Sigmoid colon (tissue), 7 donors: ENCODE results near the gene RCOR1. TPM values are rescaled to one million over a fixed set of nuclear protein-coding genes. Genes with fewer than 3 reads are reported as not detected.

Source experiments
- DNase-seq: peaks from one replicate; pipeline ENCODE4 v3.0.0-alpha.2; 2019
- H3K27ac ChIP-seq, 4 donors: fragments of 200-600 bp; sonication (generic); one replicate each; pipeline ENCODE4 v1.5.1; 2016 to 2019; ENCODE audit warnings: mild to moderate bottlenecking in 1 of 4
- H3K27me3 ChIP-seq, 3 donors: fragments of 200-600 bp; sonication (generic); one replicate each; pipeline ENCODE4 v1.5.1; 2019; ENCODE audit warnings: mild to moderate bottlenecking in 1 of 3
- H3K36me3 ChIP-seq, 4 donors: fragments of 200-600 bp; sonication (generic); one replicate each; pipeline ENCODE4 v1.5.1; 2016 to 2019
- H3K4me1 ChIP-seq, 4 donors: fragments of 200-600 bp; sonication (generic); one replicate each; pipeline ENCODE4 v1.5.1; 2017 to 2019
- H3K4me3 ChIP-seq, 4 donors: fragments of 200-600 bp; sonication (generic); one replicate each; pipeline ENCODE4 v1.5.1; 2017 to 2019; ENCODE audit warnings: mild to moderate bottlenecking in 2 of 4, moderate library complexity in 1 of 4
- H3K9me3 ChIP-seq, 4 donors: fragments of 200-600 bp in 3 of 4; sonication (generic) in 3 of 4; one replicate each; pipeline versions ENCODE4 v1.5.1 to v1.6.1; 2013 to 2019
- EP300 ChIP-seq, 4 donors: sonication (generic); formaldehyde crosslinking; IDR thresholded peaks; one replicate each; pipeline ENCODE4 v1.6.1; 2017; ENCODE audit warnings: antibody characterized with exemption in 4 of 4
- POLR2A ChIP-seq, 2 donors: fragments of 450-650 bp; IDR thresholded peaks; one replicate each; pipeline ENCODE4 v1.6.1; 2016; ENCODE audit warnings: antibody characterized with exemption in 2 of 2, mild to moderate bottlenecking in 2 of 2, moderate library complexity in 2 of 2
- POLR2AphosphoS5 ChIP-seq, 4 donors: sonication (generic); formaldehyde crosslinking; IDR thresholded peaks; one replicate each; pipeline ENCODE4 v1.6.1; 2017; ENCODE audit warnings: antibody characterized with exemption in 4 of 4
- WGBS, 2 donors: extraction: QIAGEN DNeasy Blood & Tissue Kit; methylation state at CpG; one replicate each; pipeline ENCODE4 v1.1.7; 2013; 5-methylcytosine and 5-hydroxymethylcytosine counted together
- intact Hi-C: fragments of 100-400 bp; cut with DNase I; formaldehyde crosslinking; loops from one replicate; pipeline ENCODE4 v1.15.1; 2023
- polyA plus RNA-seq, 3 donors: library from polyadenylated mRNA; stranded (reverse); fragments of 200-250 nt; gene quantifications; one replicate each; pipeline ENCODE4 v1.2.3, GENCODE V29; 2013
- total RNA-seq, 4 donors: library from RNA; depleted of rRNA; stranded (reverse); fragments of >200 nt; gene quantifications; one replicate each; pipeline ENCODE4 v1.1.0, GENCODE V29; 2016
- TF ChIP-seq, protein P1 (sequence below), 4 experiments: fragments of 450-650 bp in 3 of 4; fragments of 200-600 bp in 1 of 4; IDR thresholded peaks; one replicate each; pipeline ENCODE4 v1.5.1; 2016 to 2019; ENCODE audit warnings: antibody characterized with exemption in 4 of 4, mild to moderate bottlenecking in 3 of 4, moderate library complexity in 2 of 4
- donor health status: healthy with polysubstance abuse.
- donor health status: Bipolar disorder and iron deficiency.
- donor health status: healthy.

RCOR1 gene
- total and polyA plus RNA-seq, 7 donors: 7.2 to 12.5 (median 11.8) TPM

DNA sequence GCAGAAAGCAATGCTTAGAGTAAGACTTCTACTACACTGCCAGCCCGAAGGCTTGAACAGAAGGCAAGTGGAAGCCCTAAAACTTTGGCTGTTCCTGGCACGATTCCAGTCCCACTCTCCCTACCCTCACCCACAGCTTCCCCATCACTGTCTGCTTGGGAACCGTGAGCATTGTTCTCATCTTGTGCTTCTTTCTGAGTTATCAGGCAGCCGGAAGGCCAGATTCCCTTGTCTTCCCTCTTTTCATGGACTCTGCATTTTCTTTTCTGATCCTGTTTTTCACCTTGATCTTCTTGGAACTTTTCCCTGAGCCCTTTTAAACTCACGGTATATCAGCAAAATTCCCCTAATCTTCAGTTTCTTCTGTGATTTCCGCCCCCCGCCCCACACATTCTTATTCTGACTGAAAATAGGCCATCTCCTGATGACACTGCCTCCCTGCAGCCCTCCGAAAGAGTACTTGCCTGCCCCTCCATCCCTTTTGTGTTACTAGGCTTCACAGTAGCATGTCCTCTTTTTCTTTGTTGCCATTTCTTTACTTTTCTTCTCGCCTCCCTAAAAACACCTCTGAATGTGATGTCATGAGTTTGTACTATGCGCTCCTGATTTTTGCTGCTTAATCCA is 29.9 kb downstream of the RCOR1 start:
- H3K27me3 ChIP-seq: no peaks in the 10 kb centered on the region
- intact Hi-C loops: no loop called here
- H3K4me3 ChIP-seq: no peak overlapping the region
- H3K36me3 ChIP-seq: no peaks in the 10 kb centered on the region
- WGBS, 2 donors: 64 to 75% methylated on average over 10 of the region's 10 CpGs
- DNase-seq: no peak
- peaks cover 0 to 14% (median 6%) of the 10 kb centered on the region in 4 donors for H3K4me1 ChIP-seq
- H3K9me3 ChIP-seq: no peaks in the 10 kb centered on the region
- H3K27ac ChIP-seq: no peak overlapping the region
- TF ChIP-seq POLR2AphosphoS5 (IDR thresholded peaks at IDR 0.05): no peak
- no peak for TF ChIP-seq EP300 (IDR thresholded peaks at IDR 0.05)
- no peak for TF ChIP-seq POLR2A (IDR thresholded peaks at IDR 0.05)
- TF ChIP-seq, protein P1, sequence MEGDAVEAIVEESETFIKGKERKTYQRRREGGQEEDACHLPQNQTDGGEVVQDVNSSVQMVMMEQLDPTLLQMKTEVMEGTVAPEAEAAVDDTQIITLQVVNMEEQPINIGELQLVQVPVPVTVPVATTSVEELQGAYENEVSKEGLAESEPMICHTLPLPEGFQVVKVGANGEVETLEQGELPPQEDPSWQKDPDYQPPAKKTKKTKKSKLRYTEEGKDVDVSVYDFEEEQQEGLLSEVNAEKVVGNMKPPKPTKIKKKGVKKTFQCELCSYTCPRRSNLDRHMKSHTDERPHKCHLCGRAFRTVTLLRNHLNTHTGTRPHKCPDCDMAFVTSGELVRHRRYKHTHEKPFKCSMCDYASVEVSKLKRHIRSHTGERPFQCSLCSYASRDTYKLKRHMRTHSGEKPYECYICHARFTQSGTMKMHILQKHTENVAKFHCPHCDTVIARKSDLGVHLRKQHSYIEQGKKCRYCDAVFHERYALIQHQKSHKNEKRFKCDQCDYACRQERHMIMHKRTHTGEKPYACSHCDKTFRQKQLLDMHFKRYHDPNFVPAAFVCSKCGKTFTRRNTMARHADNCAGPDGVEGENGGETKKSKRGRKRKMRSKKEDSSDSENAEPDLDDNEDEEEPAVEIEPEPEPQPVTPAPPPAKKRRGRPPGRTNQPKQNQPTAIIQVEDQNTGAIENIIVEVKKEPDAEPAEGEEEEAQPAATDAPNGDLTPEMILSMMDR (IDR thresholded peaks at IDR 0.05): no peak

DNA sequence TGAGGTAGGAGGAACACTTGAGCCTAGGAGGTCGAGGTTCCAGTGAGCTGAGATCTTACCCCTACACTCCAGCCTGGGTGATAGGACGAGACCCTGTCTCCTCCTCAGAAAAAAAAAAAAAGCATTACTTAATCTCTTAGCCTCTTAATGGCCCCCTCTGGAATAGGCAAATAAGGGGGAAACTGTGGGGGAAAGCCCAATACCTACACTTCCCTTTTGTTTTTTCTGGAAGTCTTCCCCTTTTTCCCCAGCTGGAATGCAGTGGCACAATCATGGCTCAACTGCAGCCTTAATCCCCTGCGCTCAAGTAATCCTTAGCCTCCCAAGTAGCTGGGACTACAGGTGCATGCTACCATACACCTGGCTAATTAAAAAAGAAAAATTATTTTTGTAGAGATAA is 32.2 kb downstream of the RCOR1 start:
- H3K4me3 ChIP-seq: no peak overlapping the region
- 95 to 96% methylated on average over 3 of the region's 3 CpGs for WGBS, 2 donors
- no peak overlapping the region for H3K27ac ChIP-seq
- H3K9me3 ChIP-seq: no peaks in the 10 kb centered on the region
- no peaks in the 10 kb centered on the region for H3K27me3 ChIP-seq
- DNase-seq: no peak
- no peaks in the 10 kb centered on the region for H3K36me3 ChIP-seq
- peaks cover 0 to 20% (median 15%) of the 10 kb centered on the region in 4 donors for H3K4me1 ChIP-seq
- no peak for TF ChIP-seq EP300 (IDR thresholded peaks at IDR 0.05)
- no peak for TF ChIP-seq POLR2AphosphoS5 (IDR thresholded peaks at IDR 0.05)
- TF ChIP-seq, protein P1 (IDR thresholded peaks at IDR 0.05): no peak
- TF ChIP-seq POLR2A (IDR thresholded peaks at IDR 0.05): no peak
- intact Hi-C loops: no loop called here

DNA sequence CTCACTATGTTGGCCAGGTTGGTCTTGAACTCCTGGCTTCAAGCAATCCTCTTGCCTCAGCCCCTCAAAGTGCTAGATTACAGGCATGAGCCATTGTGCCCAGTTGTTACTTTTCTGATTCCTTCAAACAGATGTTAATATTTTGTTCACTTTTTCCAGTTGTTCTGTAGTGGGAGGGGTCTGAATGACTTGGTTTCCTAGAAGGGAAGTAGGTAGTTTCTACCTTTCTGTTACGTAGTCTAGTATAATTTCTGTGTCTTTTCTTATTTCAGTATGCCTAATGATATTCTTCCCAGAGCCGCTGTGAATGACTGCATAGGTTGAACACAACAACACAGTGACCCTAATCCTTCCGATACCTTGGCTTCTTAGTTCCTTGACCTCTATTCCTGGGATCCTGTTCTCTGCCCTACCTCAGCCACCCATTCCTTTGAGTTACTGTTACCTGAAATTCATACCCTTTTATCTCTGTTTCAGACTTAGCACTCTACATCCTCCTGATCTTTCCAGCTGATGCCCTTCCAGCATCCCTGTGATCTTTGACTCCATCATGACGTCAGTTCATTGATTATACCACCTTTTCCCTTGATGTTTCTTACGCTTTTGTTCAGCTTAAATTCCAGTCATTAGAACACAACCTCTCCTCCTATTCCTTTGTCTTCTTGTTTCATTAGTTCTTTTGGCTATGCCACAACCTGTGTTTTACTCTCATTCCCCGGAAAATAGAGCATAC is 33.3 kb downstream of the RCOR1 start:
- no peak overlapping the region for H3K27ac ChIP-seq
- no peak for DNase-seq
- peaks cover 0 to 30% (median 22%) of the 10 kb centered on the region in 4 donors for H3K4me1 ChIP-seq
- no peaks in the 10 kb centered on the region for H3K27me3 ChIP-seq
- no peaks in the 10 kb centered on the region for H3K36me3 ChIP-seq
- intact Hi-C loops: no loop called here
- TF ChIP-seq, protein P1 (IDR thresholded peaks at IDR 0.05): no peak
- no peak for TF ChIP-seq POLR2AphosphoS5 (IDR thresholded peaks at IDR 0.05)
- no peak for TF ChIP-seq EP300 (IDR thresholded peaks at IDR 0.05)
- TF ChIP-seq POLR2A (IDR thresholded peaks at IDR 0.05): no peak
- H3K9me3 ChIP-seq: no peaks in the 10 kb centered on the region
- H3K4me3 ChIP-seq: no peak overlapping the region
- WGBS, 2 donors: 89 to 90% methylated on average over 6 of the region's 6 CpGs

DNA sequence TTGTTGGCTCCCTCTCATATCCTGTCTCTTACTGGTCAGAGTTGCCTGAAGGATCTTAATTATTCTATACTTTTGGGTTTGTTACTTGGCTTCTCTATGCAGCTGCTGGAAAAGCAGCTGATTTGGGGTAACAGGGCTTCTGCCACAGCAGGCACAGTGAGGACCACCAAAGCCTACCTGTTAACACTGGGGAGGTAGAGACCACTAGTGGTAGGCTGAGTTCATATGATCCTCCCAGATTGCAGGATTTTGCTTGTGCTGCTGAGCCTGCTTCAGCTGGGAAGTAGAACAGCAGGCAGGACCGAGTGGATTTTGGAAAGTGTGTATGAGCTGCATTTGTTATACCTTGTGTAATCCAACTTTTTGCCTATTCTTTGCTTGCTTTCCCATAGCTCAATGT is 34.1 kb downstream of the RCOR1 start:
- TF ChIP-seq, protein P1 (IDR thresholded peaks at IDR 0.05): no peak
- TF ChIP-seq POLR2AphosphoS5 (IDR thresholded peaks at IDR 0.05) (no peak), POLR2A (IDR thresholded peaks at IDR 0.05) (no peak), EP300 (IDR thresholded peaks at IDR 0.05) (no peak)
- intact Hi-C loops: no loop called here
- no peak overlapping the region for H3K27ac ChIP-seq

More for the DNA sequence above, 34.1 kb downstream of the RCOR1 start:
- Histone ChIP-seq H3K27me3 (no peaks in the 10 kb centered on the region), H3K4me1 (peaks cover 0 to 31% (median 22%) of the 10 kb centered on the region in 4 donors), H3K9me3 (no peaks in the 10 kb centered on the region), H3K4me3 (no peak overlapping the region), H3K36me3 (no peaks in the 10 kb centered on the region)
- no peak for DNase-seq
- 87 to 90% methylated on average over 1 of the region's 1 CpG for WGBS, 2 donors
